ENCODE results near the gene TTC3. TPM values are rescaled to one million over a fixed set of nuclear protein-coding genes. Genes with fewer than 3 reads are reported as not detected.

TTC3 gene
- polyA plus RNA-seq, 1 donor from 2014 or later = 332 TPM

DNA sequence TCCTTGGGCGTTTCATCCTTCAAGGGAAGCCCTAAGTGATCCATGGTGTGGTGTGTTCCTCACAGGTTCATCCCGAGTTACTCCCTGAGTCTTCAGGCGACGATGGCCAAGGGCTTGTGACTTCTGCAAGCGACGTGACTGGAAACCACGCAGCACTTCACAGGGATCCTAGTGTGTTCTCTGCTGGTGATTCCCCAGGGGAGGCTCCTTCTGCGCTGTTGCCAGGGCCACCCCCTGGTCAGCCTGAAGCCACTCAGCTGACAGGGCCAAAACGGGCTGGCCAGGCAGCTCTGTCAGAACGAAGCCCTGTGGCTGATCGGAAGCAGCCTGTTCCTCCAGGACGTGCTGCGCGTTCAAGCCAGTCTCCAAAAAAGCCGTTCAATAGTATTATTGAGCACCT is 122.6 kb downstream of the TTC3 start:
- H3K36me3 ChIP-seq (ENCODE audit: insufficient read depth, low read length) = peaks cover 23% of the 10 kb centered on the region

DNA sequence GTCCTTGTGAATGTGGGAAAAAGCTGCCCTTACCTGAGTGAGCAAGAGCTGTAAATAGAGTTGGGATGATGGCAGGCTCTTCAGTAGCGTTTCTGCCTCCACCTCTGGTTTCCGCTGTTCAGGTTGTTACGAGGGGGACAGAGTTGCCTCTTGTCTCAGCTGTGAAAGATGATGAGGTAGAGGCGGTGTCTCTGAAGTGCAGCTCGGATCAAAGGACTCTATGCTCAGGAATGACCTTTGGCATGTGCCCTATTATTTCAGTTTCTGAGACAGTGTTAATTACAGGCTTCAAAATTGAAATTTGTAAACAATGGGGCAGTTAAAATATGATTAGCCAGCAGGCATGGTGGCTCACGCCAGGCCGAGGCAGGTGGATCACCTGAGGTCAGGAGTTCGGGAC is 123.8 kb downstream of the TTC3 start:
- H3K9me2 ChIP-seq (ENCODE audit: insufficient read depth, low read length) = no peaks in the 10 kb centered on the region
- no peak overlapping the region for H3K9ac ChIP-seq (ENCODE audit: low read length)
- H3F3A ChIP-seq (ENCODE audit: insufficient read depth, low read length, poor library complexity, severe bottlenecking) = no peaks in the 10 kb centered on the region
- H3K9me3 ChIP-seq (ENCODE audit: low read length) = no peaks in the 10 kb centered on the region
- H3K36me3 ChIP-seq (ENCODE audit: insufficient read depth, low read length) = peaks cover 25% of the 10 kb centered on the region
- no peak overlapping the region for H2AFZ ChIP-seq (ENCODE audit: low read depth, low read length)
- H3K27me3 ChIP-seq (ENCODE audit: insufficient read depth, low read depth, low read length) = no peaks in the 10 kb centered on the region
- no peak overlapping the region for H3K27ac ChIP-seq (ENCODE audit: low read length)
- H3K4me2 ChIP-seq (ENCODE audit: low read length) = no peak overlapping the region
- no peak overlapping the region for H3K4me3 ChIP-seq (ENCODE audit: low read length)
- H4K20me1 ChIP-seq (ENCODE audit: insufficient read depth) = no peaks in the 10 kb centered on the region
- no peak for TF ChIP-seq EP300 (conservative IDR thresholded peaks at IDR 0.05; ENCODE audit: poor library complexity, severe bottlenecking)
- TF ChIP-seq EZH2 (IDR thresholded peaks at IDR 0.05; ENCODE audit: borderline replicate concordance, insufficient read depth, low read length, poor library complexity, severe bottlenecking) = no peak
- no peak for TF ChIP-seq SMC3 (conservative IDR thresholded peaks at IDR 0.05; ENCODE audit: poor library complexity)
- no peak for TF ChIP-seq RAD21 (conservative IDR thresholded peaks at IDR 0.05)
- TF ChIP-seq MXI1 (conservative IDR thresholded peaks at IDR 0.05; ENCODE audit: poor library complexity, severe bottlenecking) = no peak
- TF ChIP-seq, protein P1, sequence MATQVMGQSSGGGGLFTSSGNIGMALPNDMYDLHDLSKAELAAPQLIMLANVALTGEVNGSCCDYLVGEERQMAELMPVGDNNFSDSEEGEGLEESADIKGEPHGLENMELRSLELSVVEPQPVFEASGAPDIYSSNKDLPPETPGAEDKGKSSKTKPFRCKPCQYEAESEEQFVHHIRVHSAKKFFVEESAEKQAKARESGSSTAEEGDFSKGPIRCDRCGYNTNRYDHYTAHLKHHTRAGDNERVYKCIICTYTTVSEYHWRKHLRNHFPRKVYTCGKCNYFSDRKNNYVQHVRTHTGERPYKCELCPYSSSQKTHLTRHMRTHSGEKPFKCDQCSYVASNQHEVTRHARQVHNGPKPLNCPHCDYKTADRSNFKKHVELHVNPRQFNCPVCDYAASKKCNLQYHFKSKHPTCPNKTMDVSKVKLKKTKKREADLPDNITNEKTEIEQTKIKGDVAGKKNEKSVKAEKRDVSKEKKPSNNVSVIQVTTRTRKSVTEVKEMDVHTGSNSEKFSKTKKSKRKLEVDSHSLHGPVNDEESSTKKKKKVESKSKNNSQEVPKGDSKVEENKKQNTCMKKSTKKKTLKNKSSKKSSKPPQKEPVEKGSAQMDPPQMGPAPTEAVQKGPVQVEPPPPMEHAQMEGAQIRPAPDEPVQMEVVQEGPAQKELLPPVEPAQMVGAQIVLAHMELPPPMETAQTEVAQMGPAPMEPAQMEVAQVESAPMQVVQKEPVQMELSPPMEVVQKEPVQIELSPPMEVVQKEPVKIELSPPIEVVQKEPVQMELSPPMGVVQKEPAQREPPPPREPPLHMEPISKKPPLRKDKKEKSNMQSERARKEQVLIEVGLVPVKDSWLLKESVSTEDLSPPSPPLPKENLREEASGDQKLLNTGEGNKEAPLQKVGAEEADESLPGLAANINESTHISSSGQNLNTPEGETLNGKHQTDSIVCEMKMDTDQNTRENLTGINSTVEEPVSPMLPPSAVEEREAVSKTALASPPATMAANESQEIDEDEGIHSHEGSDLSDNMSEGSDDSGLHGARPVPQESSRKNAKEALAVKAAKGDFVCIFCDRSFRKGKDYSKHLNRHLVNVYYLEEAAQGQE (IDR thresholded peaks at IDR 0.05; ENCODE audit: borderline replicate concordance) = no peak
- no peak for TF ChIP-seq TAF1 (IDR thresholded peaks at IDR 0.05; ENCODE audit: low read depth)
- no peak for TF ChIP-seq CTCF (IDR thresholded peaks at IDR 0.05; ENCODE audit: poor library complexity, severe bottlenecking)
- TF ChIP-seq POLR2AphosphoS5 (IDR thresholded peaks at IDR 0.05) = no peak
- H3K79me2 ChIP-seq (replicated peaks; ENCODE audit: insufficient read depth, low read length) = no peaks in the 10 kb centered on the region

More for the DNA sequence above, 122.6 kb downstream of the TTC3 start:
- Histone ChIP-seq H3K27ac (ENCODE audit: low read length) (no peak overlapping the region), H3K27me3 (ENCODE audit: insufficient read depth, low read depth, low read length) (no peaks in the 10 kb centered on the region), H3K9me2 (ENCODE audit: insufficient read depth, low read length) (no peaks in the 10 kb centered on the region), H3K9me3 (ENCODE audit: low read length) (no peaks in the 10 kb centered on the region), H2AFZ (ENCODE audit: low read depth, low read length) (no peak overlapping the region), H4K20me1 (ENCODE audit: insufficient read depth) (no peaks in the 10 kb centered on the region), H3K9ac (ENCODE audit: low read length) (no peak overlapping the region), H3F3A (ENCODE audit: insufficient read depth, low read length, poor library complexity, severe bottlenecking) (no peaks in the 10 kb centered on the region), H3K4me2 (ENCODE audit: low read length) (no peak overlapping the region), H3K4me3 (ENCODE audit: low read length) (no peak overlapping the region), H3K79me2 (replicated peaks; ENCODE audit: insufficient read depth, low read length) (no peaks in the 10 kb centered on the region)
- TF ChIP-seq TAF1 (IDR thresholded peaks at IDR 0.05; ENCODE audit: low read depth) = no peak
- no peak for TF ChIP-seq RAD21 (conservative IDR thresholded peaks at IDR 0.05)
- TF ChIP-seq CTCF (IDR thresholded peaks at IDR 0.05; ENCODE audit: poor library complexity, severe bottlenecking) = no peak
- no peak for TF ChIP-seq SMC3 (conservative IDR thresholded peaks at IDR 0.05; ENCODE audit: poor library complexity)
- TF ChIP-seq POLR2AphosphoS5 (IDR thresholded peaks at IDR 0.05) = no peak
- no peak for TF ChIP-seq MXI1 (conservative IDR thresholded peaks at IDR 0.05; ENCODE audit: poor library complexity, severe bottlenecking)
- TF ChIP-seq EZH2 (IDR thresholded peaks at IDR 0.05; ENCODE audit: borderline replicate concordance, insufficient read depth, low read length, poor library complexity, severe bottlenecking) = no peak
- TF ChIP-seq EP300 (conservative IDR thresholded peaks at IDR 0.05; ENCODE audit: poor library complexity, severe bottlenecking) = no peak
- TF ChIP-seq, protein P1 (IDR thresholded peaks at IDR 0.05; ENCODE audit: borderline replicate concordance) = no peak

Measured in neural cell (in vitro differentiated cells).